H54 (cell line): ENCODE data around the gene CSGALNACT2.
"Not testable (repeated sequence)": the region's sequence is repeated elsewhere in the genome, so short reads cannot be mapped to it uniquely, and the experiment has no call there.

Experiments
- DNase-seq: peaks from one replicate; pipeline ENCODE4 v3.0.0; 2011; ENCODE audit warnings: low spot score, mixed read lengths; ENCODE audit not compliant: insufficient read length
- FAIRE-seq: peaks from 3 replicates; lab custom pipeline; 2011; peaks lifted over from hg19 to GRCh38; lab: Jason Lieb, UNC
- POLR2A ChIP-seq: IDR thresholded peaks from 2 replicates; pipeline ENCODE4 v1.6.1; 2011; ENCODE audit warnings: low read depth, mild to moderate bottlenecking, low read length

Gene CSGALNACT2

GRCh38 chr10:43134126-43134905 lies 3.9 kb upstream of the CSGALNACT2 start:
- TF ChIP-seq POLR2A: no peak
- no peak for DNase-seq
- FAIRE-seq: no peak

- no peak for DNase-seq
- no peak for FAIRE-seq
These were observed 3.2 kb upstream of the CSGALNACT2 start for GRCh38 chr10:43135064-43135463.

GRCh38 chr10:43135656-43136055 lies 2.6 kb upstream of the CSGALNACT2 start:
- no peak for TF ChIP-seq POLR2A
- DNase-seq (no peak), FAIRE-seq (no peak)

More at GRCh38 chr10:43135064-43135463, 3.2 kb upstream of the CSGALNACT2 start:
- TF ChIP-seq POLR2A: no peak

GRCh38 chr10:43136432-43136831 lies 1.8 kb upstream of the CSGALNACT2 start:
- DNase-seq (no peak), FAIRE-seq (no peak)
- TF ChIP-seq POLR2A: no peak

GRCh38 chr10:43136995-43137716 lies 1.1 kb upstream of the CSGALNACT2 start:
- DNase-seq (no peak), FAIRE-seq (no peak)
- no peak for TF ChIP-seq POLR2A

GRCh38 chr10:43137717-43138020 lies 576 bp upstream of the CSGALNACT2 start:
- no peak for FAIRE-seq
- no peak for TF ChIP-seq POLR2A
- no peak for DNase-seq

GRCh38 chr10:43138757-43139241 lies 554 bp downstream of the CSGALNACT2 start:
- no peak for TF ChIP-seq POLR2A
- no peak for FAIRE-seq
- DNase-seq: no peak

- no peak for TF ChIP-seq POLR2A
- no peak for DNase-seq
- FAIRE-seq: no peak
These were observed 3.2 kb downstream of the CSGALNACT2 start for GRCh38 chr10:43141421-43141820.

GRCh38 chr10:43145311-43145710 lies 7.1 kb downstream of the CSGALNACT2 start:
- FAIRE-seq (no peak), DNase-seq (no peak)

GRCh38 chr10:43145936-43146335 lies 7.7 kb downstream of the CSGALNACT2 start:
- FAIRE-seq, DNase-seq: not testable (repeated sequence)

More at GRCh38 chr10:43145311-43145710, 7.1 kb downstream of the CSGALNACT2 start:
- no peak for TF ChIP-seq POLR2A

- no peak for TF ChIP-seq POLR2A
- no peak for FAIRE-seq
- DNase-seq: no peak
These were observed 13.1 kb downstream of the CSGALNACT2 start for GRCh38 chr10:43151371-43151770.

GRCh38 chr10:43153901-43154300 lies 15.7 kb downstream of the CSGALNACT2 start:
- DNase-seq (no peak), FAIRE-seq (no peak)
- TF ChIP-seq POLR2A: no peak

GRCh38 chr10:43155221-43155620 lies 17.0 kb downstream of the CSGALNACT2 start:
- FAIRE-seq (no peak), DNase-seq (no peak)
- TF ChIP-seq POLR2A: no peak

- no peak for DNase-seq
- FAIRE-seq: peak; percentile 57
- no peak for TF ChIP-seq POLR2A
These were observed 17.5 kb downstream of the CSGALNACT2 start for GRCh38 chr10:43155741-43156140.
